ENCODE measurements around the gene UBE2L3. TPM values are rescaled to one million over a fixed set of nuclear protein-coding genes. Genes with fewer than 3 reads are reported as not detected.
"Not testable (repeated sequence)": the region's sequence is repeated elsewhere in the genome, so short reads cannot be mapped to it uniquely, and the experiment has no call there.

Gene UBE2L3
- total and polyA plus RNA-seq, 2 of the 8 experiments (the other 6 are each of a cell fraction or from before 2014, with no cell fraction given), result 63.5 to 90.0 TPM

DNA sequence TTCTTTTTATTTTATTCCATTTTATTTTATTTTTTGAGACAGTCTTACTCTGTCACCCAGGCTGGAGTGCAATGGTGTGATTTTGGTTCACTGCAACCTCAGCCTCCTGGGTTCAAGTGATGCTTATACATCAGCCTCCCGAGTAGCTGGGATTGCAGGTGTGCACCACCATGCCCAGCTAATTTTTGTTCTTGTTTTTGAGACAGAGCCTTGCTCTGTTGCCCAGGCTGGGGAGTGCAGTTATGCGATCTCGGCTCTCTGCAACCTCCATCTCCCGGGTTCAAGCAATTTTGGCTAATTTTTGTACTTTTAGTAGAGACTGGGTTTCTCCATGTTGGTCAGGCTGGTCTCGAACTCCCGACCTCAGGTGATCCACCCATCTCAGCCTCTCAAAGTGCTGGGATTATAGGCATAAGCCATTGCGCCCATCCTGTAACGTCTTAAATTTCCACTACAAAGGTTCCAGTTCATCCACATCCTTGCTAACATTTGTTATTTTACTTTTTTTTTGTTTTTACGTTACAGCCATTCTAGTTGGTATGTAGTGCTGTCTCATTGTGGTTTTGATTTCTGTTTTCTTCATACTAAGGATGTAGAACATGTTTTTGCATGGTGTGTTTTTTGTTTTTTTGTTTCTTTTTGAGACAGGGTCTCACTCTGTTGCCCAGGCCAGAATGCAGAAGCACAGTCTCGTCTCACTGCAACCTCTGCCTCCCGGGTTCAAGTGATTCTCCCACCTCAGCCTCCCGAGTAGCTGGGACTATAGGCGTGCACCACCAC is 29.0 kb downstream of the UBE2L3 start:
- H3K27me3 ChIP-seq (replicated peaks in 1 of 4; ENCODE audit: control insufficient read depth in 3 of 4, extremely low read depth in 1 of 4, insufficient read depth in 3 of 4, low read length in 3 of 4); H2BK120ac ChIP-seq (replicated peaks; ENCODE audit: low read depth, low read length); POLR2A ChIA-PET (ENCODE audit: partially characterized antibody); H3K9ac ChIP-seq (replicated peaks in 1 of 4; ENCODE audit: extremely low read depth in 1 of 4, low read depth in 3 of 4, low read length in 3 of 4); H3K18ac ChIP-seq (ENCODE audit: extremely low read depth, low read length); H2BK5ac ChIP-seq (ENCODE audit: low read depth, low read length); H3K9me3 ChIP-seq (ENCODE audit: insufficient read depth in 2 of 2, low read depth in 1 of 2, low read length in 1 of 2); DNase-seq (ENCODE audit: low read depth in 1 of 2, low spot score in 2 of 2); H2BK15ac ChIP-seq (ENCODE audit: low read length); H3K4me2 ChIP-seq (ENCODE audit: insufficient read depth in 1 of 2, low read depth in 2 of 2, low read length in 2 of 2); H4K8ac ChIP-seq (ENCODE audit: extremely low read depth, insufficient read depth, low read length); H3K23me2 ChIP-seq (ENCODE audit: low read depth, low read length); H2BK20ac ChIP-seq (ENCODE audit: low read length); H3K23ac ChIP-seq (ENCODE audit: insufficient read length); H3K4me3 ChIP-seq (ENCODE audit: extremely low read depth in 1 of 4, insufficient read depth in 2 of 4, low read depth in 3 of 4, low read length in 4 of 4); H4K91ac ChIP-seq (replicated peaks; ENCODE audit: insufficient read length, low read length); H4K5ac ChIP-seq (ENCODE audit: insufficient read length, low read depth, low read length); H3K4ac ChIP-seq (replicated peaks; ENCODE audit: insufficient read length, low read depth, low read length); H3K14ac ChIP-seq (ENCODE audit: insufficient read length); H2AK5ac ChIP-seq (ENCODE audit: low read depth, low read length); H3K4me1 ChIP-seq (replicated peaks in 1 of 4; ENCODE audit: control insufficient read depth in 3 of 4, insufficient read depth in 4 of 4, low read length in 3 of 4); H3K56ac ChIP-seq (replicated peaks; ENCODE audit: insufficient read length, low read depth, low read length); H2AFZ ChIP-seq (ENCODE audit: low read length); H2BK12ac ChIP-seq (ENCODE audit: low read depth, low read length); FAIRE-seq; H3K27ac ChIP-seq (ENCODE audit: low read depth, low read length): not testable (repeated sequence)
- Histone ChIP-seq H4K20me1 (replicated peaks in 1 of 2; ENCODE audit: control insufficient read depth in 1 of 2, insufficient read depth in 2 of 2, low read length in 2 of 2) (peaks cover 37 to 42% of the 10 kb centered on the region in 2 experiments), H3K79me1 (ENCODE audit: low read depth, low read length) (peaks cover 20% of the 10 kb centered on the region), H3K79me2 (ENCODE audit: control insufficient read depth in 1 of 2, insufficient read depth in 2 of 2, low read length in 2 of 2) (peaks cover 5 to 91% of the 10 kb centered on the region in 2 experiments), H3K36me3 (ENCODE audit: control insufficient read depth in 2 of 4, insufficient read depth in 4 of 4, low read length in 3 of 4) (peaks cover 6 to 29% (median 19%) of the 10 kb centered on the region in 4 experiments)
- CTCF ChIA-PET (ENCODE audit: partially characterized antibody), result interaction anchor here (2.1 to 3.9 kb wide), 2 partner anchors 10 to 33 kb away, joined by 10 to 17 read pairs; partner anchors contain the start of gene YDJC
- 88% methylated on average over 13 of the region's 13 CpGs; no CpG with 5 or more reads in 1 of the 2 experiments for WGBS, 2 experiments (ENCODE audit: extremely low coverage in 1 of 2, insufficient coverage in 1 of 2, insufficient read length in 1 of 2, insufficient replicate concordance in 2 of 2, low coverage in 1 of 2, low lambda C conversion rate in 2 of 2, missing lambda C conversion rate in 1 of 2)
